SK-N-SH (cell line): ENCODE measurements around the gene BORCS6. TPM values are rescaled to one million over a fixed set of nuclear protein-coding genes. Genes with fewer than 3 reads are reported as not detected.

ENCODE experiments used
- CTCF ChIA-PET: fragments of 300-600, 350-600 bp; formaldehyde crosslinking; extraction: SDS; loops from one replicate; lab custom pipeline; 2021; lab: Yijun Ruan, JAX
- POLR2A ChIA-PET: fragments of 350-600 bp; sonication (Branson Sonifier 250); formaldehyde crosslinking; extraction: SDS; loops from one replicate; lab custom pipeline; 2020; ENCODE audit warnings: antibody characterized with exemption, inconsistent platforms; lab: Yijun Ruan, JAX
- DNase-seq: peaks from one replicate; pipeline ENCODE4 v3.0.0; 2012
- H2AFZ ChIP-seq: fragments of 200-600 bp; sonication (generic); 2 replicates; pipeline ENCODE4 v1.8.1; 2016; ENCODE audit warnings: antibody characterized with exemption, mild to moderate bottlenecking, low read depth
- H3F3A ChIP-seq: fragments of 200-600 bp; sonication (generic); replicated peaks from 2 replicates; pipeline ENCODE3; 2016; ENCODE audit warnings: antibody characterized with exemption, mild to moderate bottlenecking; ENCODE audit not compliant: insufficient read depth
- H3K27ac ChIP-seq, 2 experiments: fragments of 200-500 bp in 1 of 2; fragments of 200-600 bp in 1 of 2; sonication (Bioruptor generic) in 1 of 2; sonication (generic), shearing (Covaris generic) in 1 of 2; 2 replicates each; pipeline versions ENCODE4 v1.5.1 to v1.6.1; 2014 to 2016; ENCODE audit warnings: low read depth in 2 of 2, inconsistent platforms in 1 of 2, low read length in 1 of 2, mild to moderate bottlenecking in 1 of 2, mixed read lengths in 1 of 2
- H3K27me3 ChIP-seq: fragments of 200-600 bp; sonication (generic), shearing (Covaris generic); 2 replicates; pipeline ENCODE4 v1.6.1; 2016; ENCODE audit warnings: mixed run types; ENCODE audit not compliant: insufficient read depth
- H3K36me3 ChIP-seq, 2 experiments: fragments of 200-500 bp in 1 of 2; fragments of 200-600 bp in 1 of 2; sonication (Bioruptor generic) in 1 of 2; sonication (generic) in 1 of 2; replicated peaks in 1 of 2; 2 replicates each; pipeline versions ENCODE3 to v1.5.1; 2014 to 2016; ENCODE audit warnings: low read length in 1 of 2, mild to moderate bottlenecking in 1 of 2; ENCODE audit not compliant: insufficient read depth in 2 of 2, control insufficient read depth in 1 of 2
- H3K4me1 ChIP-seq, 2 experiments: fragments of 200-500 bp in 1 of 2; fragments of 200-600 bp in 1 of 2; sonication (Bioruptor generic) in 1 of 2; sonication (generic), shearing (Covaris generic) in 1 of 2; 2 replicates each; pipeline versions ENCODE4 v1.5.1 to v1.6.1; 2014 to 2016; ENCODE audit warnings: low read depth in 1 of 2, low read length in 1 of 2, mixed run types in 1 of 2; ENCODE audit not compliant: insufficient read depth in 2 of 2, control insufficient read depth in 1 of 2
- H3K4me2 ChIP-seq: fragments of 200-600 bp; sonication (generic), shearing (Covaris generic); 2 replicates; pipeline ENCODE4 v1.6.1; 2017; ENCODE audit warnings: mixed run types
- H3K4me3 ChIP-seq, 2 experiments: fragments of 200-500 bp in 1 of 2; fragments of 200-600 bp in 1 of 2; sonication (Bioruptor generic) in 1 of 2; sonication (generic), shearing (Covaris generic) in 1 of 2; 2 replicates each; pipeline versions ENCODE4 v1.5.1 to v1.8.1; 2014 to 2016; ENCODE audit warnings: low read depth in 2 of 2, inconsistent platforms in 1 of 2, low read length in 1 of 2, mild to moderate bottlenecking in 1 of 2, mixed read lengths in 1 of 2, moderate library complexity in 1 of 2
- H3K79me2 ChIP-seq: fragments of 200-600 bp; sonication (generic); 2 replicates; pipeline ENCODE4 v1.8.1; 2017; ENCODE audit warnings: mild to moderate bottlenecking; ENCODE audit not compliant: insufficient read depth
- H3K9ac ChIP-seq: fragments of 200-600 bp; sonication (generic); 2 replicates; pipeline ENCODE4 v1.6.1; 2017; ENCODE audit warnings: mixed run types
- H3K9me2 ChIP-seq: fragments of 200-600 bp; sonication (generic); 2 replicates; pipeline ENCODE4 v1.6.1; 2017; ENCODE audit warnings: mixed run types
- H3K9me3 ChIP-seq: fragments of 200-600 bp; sonication (generic); 2 replicates; pipeline ENCODE4 v1.6.1; 2017; ENCODE audit warnings: mixed run types, mild to moderate bottlenecking, moderate library complexity
- H4K20me1 ChIP-seq: fragments of 200-600 bp; sonication (generic); 2 replicates; pipeline ENCODE4 v1.6.1; 2017; ENCODE audit warnings: mild to moderate bottlenecking, mixed run types; ENCODE audit not compliant: insufficient read depth
- CHD2 ChIP-seq: fragments of 150-350 bp; IDR thresholded peaks from 2 replicates; pipeline ENCODE4 v1.6.1; 2018; ENCODE audit warnings: low read length; ENCODE audit not compliant: partially characterized antibody
- ELF1 ChIP-seq: IDR thresholded peaks from 2 replicates; pipeline ENCODE4 v1.4.0; 2012
- EZH2phosphoT487 ChIP-seq: fragments of 200-600 bp; sonication (generic); IDR thresholded peaks from 2 replicates; pipeline ENCODE4 v1.6.1; 2017; ENCODE audit warnings: low read depth, mixed run types, mild to moderate bottlenecking, antibody characterized with exemption, moderate library complexity, borderline replicate concordance
- FOXM1 ChIP-seq: IDR thresholded peaks from 2 replicates; pipeline ENCODE4 v1.4.0; 2012; ENCODE audit warnings: low read depth, mild to moderate bottlenecking
- MXI1 ChIP-seq: IDR thresholded peaks from 2 replicates; pipeline ENCODE4 v1.6.1; 2012; ENCODE audit warnings: mild to moderate bottlenecking, low read depth, low read length, improper control_type of control experiment
- PBX3 ChIP-seq: IDR thresholded peaks from 2 replicates; pipeline ENCODE4; 2012
- POLR2AphosphoS5 ChIP-seq: IDR thresholded peaks from 2 replicates; pipeline ENCODE4 v1.6.1; 2012; ENCODE audit warnings: low read depth, low read length
- REST ChIP-seq: IDR thresholded peaks from 2 replicates; pipeline ENCODE4 v1.6.1; 2012; ENCODE audit warnings: mild to moderate bottlenecking, low read depth, low read length, moderate library complexity
- TCF12 ChIP-seq: IDR thresholded peaks from 2 replicates; pipeline ENCODE4 v1.4.0; 2012
- WGBS: methylation state at CpG from one replicate; pipeline ENCODE4 v1.1.6; 2017; ENCODE audit warnings: low lambda C conversion rate; 5-methylcytosine and 5-hydroxymethylcytosine counted together
- polyA plus RNA-seq, 3 experiments: library from polyadenylated mRNA; depleted of rRNA; stranded (reverse); fragments of >200 nt; gene quantifications; 2 replicates each; pipeline ENCODE4 v1.2.3, GENCODE V29; 2012
- TF ChIP-seq, protein P1 (sequence below): IDR thresholded peaks from 2 replicates; pipeline ENCODE4 v1.4.0; 2012; ENCODE audit warnings: low read depth, borderline replicate concordance
- TF ChIP-seq, protein P2 (sequence below): IDR thresholded peaks from 2 replicates; pipeline ENCODE4 v1.4.0; 2012; ENCODE audit warnings: low read depth, borderline replicate concordance

The BORCS6 gene
- polyA plus RNA-seq, 1 of the 3 experiments (the other 2 are of a cell fraction) = 4.3 TPM

DNA sequence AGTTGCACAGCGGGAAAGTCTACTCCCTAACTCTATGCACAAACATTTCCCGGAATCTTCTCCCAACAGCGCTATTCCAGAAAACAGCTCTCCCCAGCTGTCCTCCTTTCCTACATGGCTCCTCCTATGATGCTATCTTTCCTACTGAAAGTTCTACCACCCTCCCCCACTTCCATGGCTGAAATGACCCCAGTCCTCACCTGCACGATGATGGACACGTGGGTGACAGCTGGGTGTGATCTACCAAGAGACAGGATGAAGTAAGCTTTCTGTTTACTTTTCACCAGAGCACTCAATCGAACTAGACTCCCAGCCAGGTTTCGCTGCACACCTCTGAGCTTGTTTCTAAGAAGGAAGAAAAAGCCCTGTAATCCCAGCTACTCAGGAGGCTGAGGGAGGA, 47.2 kb upstream of the BORCS6 start (continued):
- no peak for TF ChIP-seq ELF1

GRCh38 chr17:8235676-8236075, 45.7 kb upstream of the BORCS6 start:
- H3K4me2 ChIP-seq = no peak overlapping the region
- ChIA-PET CTCF (interaction anchor here (0.9 kb wide), 1 partner anchor 65 kb away, joined by 3 read pairs; no protein-coding TSS in a partner anchor), POLR2A (interaction anchor here (0.6 to 1.3 kb wide), 3 partner anchors 9 to 521 kb away, joined by 3 to 4 read pairs (median 3); partner anchors contain the start of gene CTC1)
- no peak for DNase-seq
- no peaks in the 10 kb centered on the region for H4K20me1 ChIP-seq
- no peaks in the 10 kb centered on the region for H3K79me2 ChIP-seq
- no peaks in the 10 kb centered on the region for H3K27me3 ChIP-seq
- no peaks in the 10 kb centered on the region for H3K9me3 ChIP-seq
- no peaks in the 10 kb centered on the region for H3K4me1 ChIP-seq
- H3F3A ChIP-seq = no peaks in the 10 kb centered on the region
- H2AFZ ChIP-seq = no peak overlapping the region
- H3K27ac ChIP-seq = no peak overlapping the region
- TF ChIP-seq CHD2 = no peak
- TF ChIP-seq MXI1 = no peak
- no peak for TF ChIP-seq POLR2AphosphoS5
- no peak for TF ChIP-seq REST
- TF ChIP-seq TCF12 = no peak
- 94% methylated on average over 7 of the region's 7 CpGs for WGBS
- no peak overlapping the region for H3K4me3 ChIP-seq
- peaks cover 5 to 48% of the 10 kb centered on the region in 2 experiments for H3K36me3 ChIP-seq
- no peaks in the 10 kb centered on the region for H3K9me2 ChIP-seq
- no peak overlapping the region for H3K9ac ChIP-seq

DNA sequence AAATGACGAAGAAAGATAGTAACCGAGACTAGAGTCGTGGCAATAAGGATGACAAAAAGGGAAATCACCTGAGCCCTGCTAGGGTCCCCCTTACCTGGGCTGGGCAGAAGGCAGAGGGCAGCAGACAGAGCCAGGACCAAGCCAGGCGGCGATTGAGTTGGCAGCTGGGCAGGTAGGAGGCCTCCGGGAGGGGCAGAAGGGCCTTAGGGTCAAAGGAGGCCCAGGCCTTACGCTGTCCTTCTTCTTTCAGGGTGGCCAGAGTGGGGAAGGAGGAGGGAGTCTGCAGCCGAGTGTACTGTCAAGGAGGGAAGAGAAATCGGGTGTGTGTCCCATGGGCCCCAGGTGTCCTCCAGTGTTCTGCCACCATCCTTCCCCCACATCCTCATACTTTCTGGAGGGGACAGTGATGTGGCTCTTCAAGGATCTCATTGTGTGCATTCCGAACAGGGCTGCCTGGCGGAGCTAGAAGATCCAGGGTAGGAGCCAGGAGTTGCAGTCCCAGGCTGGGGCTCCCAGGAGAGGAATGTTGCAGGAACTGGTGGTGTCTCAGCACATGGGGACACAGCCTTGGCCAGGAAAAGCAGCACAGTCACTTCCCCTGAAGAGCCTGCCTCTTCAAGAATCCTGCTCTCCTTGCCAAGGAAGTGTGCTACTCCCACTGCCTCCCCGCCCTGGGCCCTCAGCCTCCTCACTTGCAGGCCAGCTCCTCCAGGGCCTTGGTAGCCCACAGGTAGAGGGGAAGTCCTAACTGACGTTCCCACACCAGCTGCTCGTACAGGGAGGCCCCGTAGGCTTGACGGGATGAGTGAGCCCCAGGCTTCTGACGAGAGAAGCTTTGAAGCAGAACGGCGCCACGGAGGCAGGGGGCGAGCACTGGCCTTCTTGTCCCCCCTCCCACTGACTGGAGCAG, 44.6 kb upstream of the BORCS6 start:
- no peaks in the 10 kb centered on the region for H3K27me3 ChIP-seq
- H3K79me2 ChIP-seq = no peaks in the 10 kb centered on the region
- ChIA-PET POLR2A (interaction anchor here (1.3 kb wide), 1 partner anchor 8 kb away, joined by 3 read pairs; no protein-coding TSS in a partner anchor), CTCF (no interaction called here)
- H4K20me1 ChIP-seq = no peaks in the 10 kb centered on the region
- H3K9ac ChIP-seq = no peak overlapping the region
- no peaks in the 10 kb centered on the region for H3K4me1 ChIP-seq
- H3K9me3 ChIP-seq = no peaks in the 10 kb centered on the region
- H3K36me3 ChIP-seq = peaks cover 9 to 58% of the 10 kb centered on the region in 2 experiments
- no peak overlapping the region for H3K4me2 ChIP-seq
- H3K27ac ChIP-seq = no peak overlapping the region
- H2AFZ ChIP-seq = no peak overlapping the region
- no peaks in the 10 kb centered on the region for H3F3A ChIP-seq
- DNase-seq = no peak
- no peaks in the 10 kb centered on the region for H3K9me2 ChIP-seq
- 92% methylated on average over 15 of the region's 21 CpGs for WGBS
- H3K4me3 ChIP-seq = no peak overlapping the region
- TF ChIP-seq, protein P1, sequence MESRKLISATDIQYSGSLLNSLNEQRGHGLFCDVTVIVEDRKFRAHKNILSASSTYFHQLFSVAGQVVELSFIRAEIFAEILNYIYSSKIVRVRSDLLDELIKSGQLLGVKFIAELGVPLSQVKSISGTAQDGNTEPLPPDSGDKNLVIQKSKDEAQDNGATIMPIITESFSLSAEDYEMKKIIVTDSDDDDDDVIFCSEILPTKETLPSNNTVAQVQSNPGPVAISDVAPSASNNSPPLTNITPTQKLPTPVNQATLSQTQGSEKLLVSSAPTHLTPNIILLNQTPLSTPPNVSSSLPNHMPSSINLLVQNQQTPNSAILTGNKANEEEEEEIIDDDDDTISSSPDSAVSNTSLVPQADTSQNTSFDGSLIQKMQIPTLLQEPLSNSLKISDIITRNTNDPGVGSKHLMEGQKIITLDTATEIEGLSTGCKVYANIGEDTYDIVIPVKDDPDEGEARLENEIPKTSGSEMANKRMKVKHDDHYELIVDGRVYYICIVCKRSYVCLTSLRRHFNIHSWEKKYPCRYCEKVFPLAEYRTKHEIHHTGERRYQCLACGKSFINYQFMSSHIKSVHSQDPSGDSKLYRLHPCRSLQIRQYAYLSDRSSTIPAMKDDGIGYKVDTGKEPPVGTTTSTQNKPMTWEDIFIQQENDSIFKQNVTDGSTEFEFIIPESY = no peak
- no peak for TF ChIP-seq MXI1
- TF ChIP-seq, protein P2, sequence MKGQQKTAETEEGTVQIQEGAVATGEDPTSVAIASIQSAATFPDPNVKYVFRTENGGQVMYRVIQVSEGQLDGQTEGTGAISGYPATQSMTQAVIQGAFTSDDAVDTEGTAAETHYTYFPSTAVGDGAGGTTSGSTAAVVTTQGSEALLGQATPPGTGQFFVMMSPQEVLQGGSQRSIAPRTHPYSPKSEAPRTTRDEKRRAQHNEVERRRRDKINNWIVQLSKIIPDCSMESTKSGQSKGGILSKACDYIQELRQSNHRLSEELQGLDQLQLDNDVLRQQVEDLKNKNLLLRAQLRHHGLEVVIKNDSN = no peak
- no peak for TF ChIP-seq PBX3
- no peak for TF ChIP-seq REST
- TF ChIP-seq FOXM1 = no peak
- TF ChIP-seq EZH2phosphoT487 = no peak
